ENCODE data around the gene TBC1D2B.

Gene TBC1D2B

DNA sequence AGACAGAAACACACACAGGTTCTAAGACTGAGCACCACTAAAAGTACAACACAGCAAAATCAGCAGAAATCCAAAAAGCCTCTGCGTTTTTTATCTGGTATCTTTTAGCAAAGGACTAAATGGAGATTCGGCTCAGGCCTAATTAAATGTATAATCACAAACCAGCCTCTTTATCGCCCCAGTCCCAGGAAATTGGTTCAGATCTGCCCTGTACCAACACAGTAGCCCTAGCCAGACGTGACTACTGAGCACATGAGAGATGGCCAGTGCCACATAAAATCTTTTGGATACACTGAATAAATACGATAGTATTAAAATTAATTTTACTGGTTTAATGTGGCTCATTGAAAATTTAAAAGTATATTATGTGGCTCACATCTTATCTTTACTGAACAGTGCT lies 19.7 kb downstream of the TBC1D2B start:
- peak overlapping the region; percentile 94 for H2AK5ac ChIP-seq (ENCODE audit: low read length, severe bottlenecking)
- DNase-seq, result no peak
- H2BK12ac ChIP-seq (ENCODE audit: low read length in 2 of 2), result no peak overlapping the region
- H3K36me3 ChIP-seq (ENCODE audit: control insufficient read depth in 1 of 2, insufficient read depth in 2 of 2, low read depth in 1 of 2, low read length in 2 of 2), result peaks cover 10 to 16% of the 10 kb centered on the region in 2 experiments
- H3K23ac ChIP-seq (ENCODE audit: low read length in 2 of 2), result no peak overlapping the region
- peak overlapping the region; percentile 89 for H3K9ac ChIP-seq (ENCODE audit: low read length)
- no peak overlapping the region for H3K14ac ChIP-seq (ENCODE audit: low read length in 2 of 2)
- H3K4me1 ChIP-seq (ENCODE audit: control insufficient read depth, insufficient read depth, low read depth, low read length), result peaks cover 34% of the 10 kb centered on the region
- WGBS, result 100% methylated on average over 4 of the region's 5 CpGs
- H2BK15ac ChIP-seq (ENCODE audit: low read depth, poor library complexity, severe bottlenecking), result no peak overlapping the region
- H3K27ac ChIP-seq (ENCODE audit: low read length, poor library complexity, severe bottlenecking), result peak overlapping the region; percentile 89
- H3K4me3 ChIP-seq (ENCODE audit: insufficient read depth in 1 of 2, low read depth in 1 of 2, low read length in 2 of 2), result no peak overlapping the region
- no peaks in the 10 kb centered on the region for H3K27me3 ChIP-seq (ENCODE audit: control insufficient read depth in 1 of 2, insufficient read depth in 1 of 2, low read length in 2 of 2)
- no peak overlapping the region for H3K4me2 ChIP-seq (ENCODE audit: low read length, poor library complexity, severe bottlenecking)
- no peak overlapping the region for H3K4ac ChIP-seq (ENCODE audit: low read depth in 1 of 2, low read length in 2 of 2)
- H3K79me1 ChIP-seq (replicated peaks; ENCODE audit: low read length, poor library complexity, severe bottlenecking), result peaks cover 6% of the 10 kb centered on the region
- H2BK120ac ChIP-seq (ENCODE audit: low read depth, low read length), result no peak overlapping the region
- no peak overlapping the region for H3K18ac ChIP-seq (ENCODE audit: low read depth in 1 of 2, low read length in 2 of 2)
- H4K91ac ChIP-seq (ENCODE audit: low read length), result no peak overlapping the region
- H4K8ac ChIP-seq (ENCODE audit: low read length), result no peak overlapping the region
- H3K9me3 ChIP-seq (ENCODE audit: control insufficient read depth, low read length), result no peaks in the 10 kb centered on the region
- peak overlapping the region; percentile 84 for H2BK5ac ChIP-seq (ENCODE audit: low read depth, low read length, poor library complexity, severe bottlenecking)
- no peak overlapping the region for H2AFZ ChIP-seq (ENCODE audit: low read depth, low read length)

DNA sequence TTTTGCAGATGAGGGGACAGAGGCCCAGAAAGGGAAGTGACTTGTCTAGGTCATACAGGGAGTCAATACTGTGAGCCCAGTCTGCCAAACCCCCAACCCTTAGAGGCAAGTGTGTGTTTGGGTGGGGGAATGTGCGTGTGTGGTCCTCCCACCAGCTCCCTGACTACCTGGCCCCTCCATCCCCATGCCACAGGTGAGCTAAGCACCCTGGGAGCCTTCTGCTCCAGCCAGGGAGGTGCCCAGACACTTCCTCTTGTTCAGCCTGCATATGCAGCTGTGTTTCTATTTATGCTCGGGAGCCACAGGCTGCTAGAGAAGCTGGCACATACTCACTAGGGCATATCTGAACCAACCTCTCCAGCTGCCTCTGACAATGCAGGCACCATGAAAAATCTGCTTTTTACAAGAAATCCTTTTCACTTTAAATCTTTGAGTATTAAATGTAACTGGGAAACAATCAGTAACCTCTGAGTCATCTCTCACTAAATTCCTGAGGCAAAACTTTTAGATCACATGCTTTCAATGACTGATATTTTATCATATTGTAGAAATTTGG lies 20.7 kb downstream of the TBC1D2B start:
- peak overlapping the region; percentile 100 for H3K27ac ChIP-seq (ENCODE audit: low read length, poor library complexity, severe bottlenecking)
- peaks cover 7% of the 10 kb centered on the region for H3K79me1 ChIP-seq (replicated peaks; ENCODE audit: low read length, poor library complexity, severe bottlenecking)
- peak overlapping the region in 1 of 2 experiments; percentile 55 for H3K4me3 ChIP-seq (ENCODE audit: insufficient read depth in 1 of 2, low read depth in 1 of 2, low read length in 2 of 2)
- DNase-seq, result peak; percentile 26
- H3K9me3 ChIP-seq (ENCODE audit: control insufficient read depth, low read length), result no peaks in the 10 kb centered on the region
- peak overlapping the region; percentile 48 for H4K91ac ChIP-seq (ENCODE audit: low read length)
- H3K14ac ChIP-seq (ENCODE audit: low read length in 2 of 2), result peak overlapping the region in 1 of 2 experiments; percentile 78
- peak overlapping the region; percentile 67 for H2BK120ac ChIP-seq (ENCODE audit: low read depth, low read length)
- H3K27me3 ChIP-seq (ENCODE audit: control insufficient read depth in 1 of 2, insufficient read depth in 1 of 2, low read length in 2 of 2), result no peaks in the 10 kb centered on the region
- H3K9ac ChIP-seq (ENCODE audit: low read length), result peak overlapping the region; percentile 89
- 14% methylated on average over 1 of the region's 2 CpGs for WGBS
- peak overlapping the region; percentile 66 for H4K8ac ChIP-seq (ENCODE audit: low read length)
- H3K23ac ChIP-seq (ENCODE audit: low read length in 2 of 2), result peak overlapping the region in 1 of 2 experiments; percentile 36
- no peak overlapping the region for H2AFZ ChIP-seq (ENCODE audit: low read depth, low read length)
- H3K4me2 ChIP-seq (ENCODE audit: low read length, poor library complexity, severe bottlenecking), result peak overlapping the region; percentile 38
- peak overlapping the region in 1 of 2 experiments; percentile 77 for H3K4ac ChIP-seq (ENCODE audit: low read depth in 1 of 2, low read length in 2 of 2)
- H2BK5ac ChIP-seq (ENCODE audit: low read depth, low read length, poor library complexity, severe bottlenecking), result peak overlapping the region; percentile 98
- H2BK15ac ChIP-seq (ENCODE audit: low read depth, poor library complexity, severe bottlenecking), result peak overlapping the region; percentile 57
- H3K18ac ChIP-seq (ENCODE audit: low read depth in 1 of 2, low read length in 2 of 2), result peak overlapping the region; percentile 79 to 84
- peak overlapping the region; percentile 99 for H2AK5ac ChIP-seq (ENCODE audit: low read length, severe bottlenecking)
- H2BK12ac ChIP-seq (ENCODE audit: low read length in 2 of 2), result peak overlapping the region; percentile 49 to 91
- H3K4me1 ChIP-seq (ENCODE audit: control insufficient read depth, insufficient read depth, low read depth, low read length), result peaks cover 38% of the 10 kb centered on the region
- H3K36me3 ChIP-seq (ENCODE audit: control insufficient read depth in 1 of 2, insufficient read depth in 2 of 2, low read depth in 1 of 2, low read length in 2 of 2), result peaks cover 19 to 20% of the 10 kb centered on the region in 2 experiments

DNA sequence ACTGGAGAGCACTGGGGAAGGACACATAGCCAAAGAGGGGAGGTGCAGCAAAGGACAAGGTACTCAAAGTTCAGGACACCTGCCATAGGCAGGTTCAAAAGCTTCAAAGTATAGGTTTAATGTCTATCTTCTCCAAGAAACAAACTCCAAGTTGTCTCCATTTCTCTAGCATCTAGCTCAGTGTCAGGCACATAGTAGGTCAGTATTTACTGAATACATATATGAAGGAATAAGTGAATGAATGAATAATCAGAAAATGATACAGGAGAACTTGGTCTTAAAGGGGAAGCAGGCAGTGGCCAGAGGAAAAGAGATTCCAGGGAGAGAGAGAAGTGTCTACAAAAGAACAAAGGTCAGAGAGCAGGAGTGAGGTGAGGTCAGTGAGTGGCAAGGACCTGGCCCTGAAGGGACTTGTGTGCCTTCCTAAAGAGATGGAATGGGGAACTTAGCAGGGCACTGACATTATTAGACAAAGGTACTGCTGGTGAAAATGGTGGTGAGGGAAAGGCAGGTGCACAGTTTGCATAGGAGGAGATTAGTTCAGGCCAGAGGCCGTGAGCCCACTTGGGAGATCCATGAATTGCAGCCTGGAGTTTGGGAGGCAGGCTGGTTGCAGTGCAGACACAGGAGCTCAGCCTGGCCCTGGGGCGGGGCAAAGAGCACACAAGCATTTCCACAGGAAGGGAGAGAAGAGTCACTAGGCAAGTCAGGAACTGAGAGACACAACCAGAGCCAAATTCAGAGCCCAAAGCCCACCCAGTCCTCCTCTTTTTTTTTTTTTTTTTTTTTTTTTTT lies 21.4 kb downstream of the TBC1D2B start:
- Histone ChIP-seq H2BK12ac (ENCODE audit: low read length in 2 of 2) (peak overlapping the region in 1 of 2 experiments; percentile 10), H3K9me3 (ENCODE audit: control insufficient read depth, low read length) (no peaks in the 10 kb centered on the region), H3K9ac (ENCODE audit: low read length) (peak overlapping the region; percentile 89), H2BK15ac (ENCODE audit: low read depth, poor library complexity, severe bottlenecking) (no peak overlapping the region), H3K4me2 (ENCODE audit: low read length, poor library complexity, severe bottlenecking) (peak overlapping the region; percentile 25), H3K36me3 (ENCODE audit: control insufficient read depth in 1 of 2, insufficient read depth in 2 of 2, low read depth in 1 of 2, low read length in 2 of 2) (peaks cover 19 to 24% of the 10 kb centered on the region in 2 experiments), H3K27me3 (ENCODE audit: control insufficient read depth in 1 of 2, insufficient read depth in 1 of 2, low read length in 2 of 2) (no peaks in the 10 kb centered on the region), H3K79me1 (replicated peaks; ENCODE audit: low read length, poor library complexity, severe bottlenecking) (peaks cover 7% of the 10 kb centered on the region), H4K8ac (ENCODE audit: low read length) (no peak overlapping the region), H3K4me3 (ENCODE audit: insufficient read depth in 1 of 2, low read depth in 1 of 2, low read length in 2 of 2) (peak overlapping the region in 1 of 2 experiments; percentile 55), H3K27ac (ENCODE audit: low read length, poor library complexity, severe bottlenecking) (peak overlapping the region; percentile 100), H3K18ac (ENCODE audit: low read depth in 1 of 2, low read length in 2 of 2) (peak overlapping the region in 1 of 2 experiments; percentile 18), H3K14ac (ENCODE audit: low read length in 2 of 2) (no peak overlapping the region), H2BK120ac (ENCODE audit: low read depth, low read length) (no peak overlapping the region), H3K23ac (ENCODE audit: low read length in 2 of 2) (no peak overlapping the region), H4K91ac (ENCODE audit: low read length) (no peak overlapping the region), H3K4ac (ENCODE audit: low read depth in 1 of 2, low read length in 2 of 2) (peak overlapping the region in 1 of 2 experiments; percentile 77), H2AFZ (ENCODE audit: low read depth, low read length) (no peak overlapping the region), H3K4me1 (ENCODE audit: control insufficient read depth, insufficient read depth, low read depth, low read length) (peaks cover 36% of the 10 kb centered on the region), H2BK5ac (ENCODE audit: low read depth, low read length, poor library complexity, severe bottlenecking) (peak overlapping the region; percentile 98), H2AK5ac (ENCODE audit: low read length, severe bottlenecking) (peak overlapping the region; percentile 99)
- 35% methylated on average over 1 of the region's 2 CpGs for WGBS
- peak; percentile 27 for DNase-seq

- Histone ChIP-seq H3K4me3 (ENCODE audit: insufficient read depth in 1 of 2, low read depth in 1 of 2, low read length in 2 of 2) (no peak overlapping the region), H3K27me3 (ENCODE audit: control insufficient read depth in 1 of 2, insufficient read depth in 1 of 2, low read length in 2 of 2) (no peaks in the 10 kb centered on the region), H2BK12ac (ENCODE audit: low read length in 2 of 2) (no peak overlapping the region), H3K36me3 (ENCODE audit: control insufficient read depth in 1 of 2, insufficient read depth in 2 of 2, low read depth in 1 of 2, low read length in 2 of 2) (peaks cover 22 to 31% of the 10 kb centered on the region in 2 experiments), H2AK5ac (ENCODE audit: low read length, severe bottlenecking) (peak overlapping the region; percentile 43), H3K9ac (ENCODE audit: low read length) (no peak overlapping the region), H3K14ac (ENCODE audit: low read length in 2 of 2) (no peak overlapping the region), H4K8ac (ENCODE audit: low read length) (no peak overlapping the region), H3K23ac (ENCODE audit: low read length in 2 of 2) (no peak overlapping the region), H3K4me1 (ENCODE audit: control insufficient read depth, insufficient read depth, low read depth, low read length) (peaks cover 36% of the 10 kb centered on the region), H3K4ac (ENCODE audit: low read depth in 1 of 2, low read length in 2 of 2) (no peak overlapping the region), H4K91ac (ENCODE audit: low read length) (no peak overlapping the region), H2AFZ (ENCODE audit: low read depth, low read length) (no peak overlapping the region), H2BK15ac (ENCODE audit: low read depth, poor library complexity, severe bottlenecking) (no peak overlapping the region), H2BK120ac (ENCODE audit: low read depth, low read length) (no peak overlapping the region), H3K9me3 (ENCODE audit: control insufficient read depth, low read length) (no peaks in the 10 kb centered on the region), H2BK5ac (ENCODE audit: low read depth, low read length, poor library complexity, severe bottlenecking) (no peak overlapping the region), H3K18ac (ENCODE audit: low read depth in 1 of 2, low read length in 2 of 2) (no peak overlapping the region), H3K27ac (ENCODE audit: low read length, poor library complexity, severe bottlenecking) (peak overlapping the region; percentile 13), H3K79me1 (replicated peaks; ENCODE audit: low read length, poor library complexity, severe bottlenecking) (peaks cover 9% of the 10 kb centered on the region), H3K4me2 (ENCODE audit: low read length, poor library complexity, severe bottlenecking) (no peak overlapping the region)
- no peak for DNase-seq
- WGBS, result no CpG with 5 or more reads among the region's 1 CpG
Observed at GRCh38 chr15:78054966-78055365, 22.5 kb downstream of the TBC1D2B start.

All from mesenchymal stem cell (in vitro differentiated cells and primary cell).